ENCODE measurements around the gene USP49. TPM values are rescaled to one million over a fixed set of nuclear protein-coding genes. Genes with fewer than 3 reads are reported as not detected.

Gene USP49
- polyA plus RNA-seq, 1 of the 3 experiments (the other 2 are of a cell fraction) = 2.4 TPM

GRCh38 chr6:41840326-41840725 lies 54.8 kb downstream of the USP49 start:
- Histone ChIP-seq H3K4me3 (ENCODE audit: low read depth in 2 of 2, low read length in 1 of 2) (no peak overlapping the region), H3K4me2 (no peak overlapping the region), H3F3A (replicated peaks; ENCODE audit: insufficient read depth) (no peaks in the 10 kb centered on the region), H3K27ac (ENCODE audit: low read depth in 2 of 2, low read length in 1 of 2) (no peak overlapping the region), H3K9me2 (no peaks in the 10 kb centered on the region), H3K4me1 (ENCODE audit: control insufficient read depth in 1 of 2, insufficient read depth in 2 of 2, low read depth in 1 of 2, low read length in 1 of 2) (peaks cover 0 to 6% of the 10 kb centered on the region in 2 experiments; a peak in 1 of 4 replicates), H4K20me1 (ENCODE audit: insufficient read depth) (no peaks in the 10 kb centered on the region), H3K9me3 (no peaks in the 10 kb centered on the region), H3K9ac (no peak overlapping the region), H3K79me2 (ENCODE audit: insufficient read depth) (no peaks in the 10 kb centered on the region), H2AFZ (ENCODE audit: low read depth) (no peak overlapping the region), H3K27me3 (ENCODE audit: insufficient read depth) (no peaks in the 10 kb centered on the region), H3K36me3 (replicated peaks in 1 of 2; ENCODE audit: control insufficient read depth in 1 of 2, insufficient read depth in 2 of 2, low read length in 1 of 2) (no peaks in the 10 kb centered on the region)
- no peak for DNase-seq
- TF ChIP-seq YY1 (IDR thresholded peaks at IDR 0.05; ENCODE audit: low read depth) (no peak), RFX5 (IDR thresholded peaks at IDR 0.05; ENCODE audit: low read length) (no peak), NFIC (IDR thresholded peaks at IDR 0.05; ENCODE audit: borderline replicate concordance) (no peak), IRF3 (IDR thresholded peaks at IDR 0.05; ENCODE audit: low read depth, low read length) (no peak), USF2 (IDR thresholded peaks at IDR 0.05; ENCODE audit: borderline replicate concordance, low read depth, low read length) (no peak), RCOR1 (IDR thresholded peaks at IDR 0.05; ENCODE audit: low read length) (no peak), ELF1 (IDR thresholded peaks at IDR 0.05) (no peak), CTCF (IDR thresholded peaks at IDR 0.05) (no peak), PBX3 (IDR thresholded peaks at IDR 0.05) (no peak), FOXJ3 (CRISPR knock-in tag; IDR thresholded peaks at IDR 0.05) (no peak)
- ChIA-PET CTCF (no interaction called here), POLR2A (no interaction called here)
- 97% methylated on average over 4 of the region's 4 CpGs for WGBS (ENCODE audit: low lambda C conversion rate)

- TF ChIP-seq IRF3 (IDR thresholded peaks at IDR 0.05; ENCODE audit: low read depth, low read length) = no peak
- TF ChIP-seq MXI1 (IDR thresholded peaks at IDR 0.05; ENCODE audit: low read depth, low read length) = no peak
- TF ChIP-seq ELF1 (IDR thresholded peaks at IDR 0.05) = no peak
- TF ChIP-seq FOXJ3 (CRISPR knock-in tag; IDR thresholded peaks at IDR 0.05) = no peak
- no peak for TF ChIP-seq MAX (IDR thresholded peaks at IDR 0.05; ENCODE audit: low read depth)
- no peak for TF ChIP-seq CHD2 (IDR thresholded peaks at IDR 0.05; ENCODE audit: low read length, partially characterized antibody)
- ChIA-PET CTCF (interaction anchor here (1.0 to 2.7 kb wide), 2 partner anchors 50 to 207 kb away, joined by 3 to 7 read pairs; partner anchors contain the start of gene TOMM6), POLR2A (no interaction called here)
- H3K4me1 ChIP-seq (ENCODE audit: control insufficient read depth in 1 of 2, insufficient read depth in 2 of 2, low read depth in 1 of 2, low read length in 1 of 2) = peaks cover 0 to 6% of the 10 kb centered on the region in 2 experiments; a peak in 1 of 4 replicates
- H3K27me3 ChIP-seq (ENCODE audit: insufficient read depth) = no peaks in the 10 kb centered on the region
- no peak overlapping the region for H2AFZ ChIP-seq (ENCODE audit: low read depth)
- no peaks in the 10 kb centered on the region for H3K9me2 ChIP-seq
- no peak for DNase-seq
- H3K4me3 ChIP-seq (ENCODE audit: low read depth in 2 of 2, low read length in 1 of 2) = no peak overlapping the region
- no peaks in the 10 kb centered on the region for H3F3A ChIP-seq (replicated peaks; ENCODE audit: insufficient read depth)
- H3K79me2 ChIP-seq (ENCODE audit: insufficient read depth) = no peaks in the 10 kb centered on the region
- H3K36me3 ChIP-seq (replicated peaks in 1 of 2; ENCODE audit: control insufficient read depth in 1 of 2, insufficient read depth in 2 of 2, low read length in 1 of 2) = no peaks in the 10 kb centered on the region
- H3K9me3 ChIP-seq = no peaks in the 10 kb centered on the region
- WGBS (ENCODE audit: low lambda C conversion rate) = 93% methylated on average over 2 of the region's 2 CpGs
- H3K27ac ChIP-seq (ENCODE audit: low read depth in 2 of 2, low read length in 1 of 2) = no peak overlapping the region
- no peaks in the 10 kb centered on the region for H4K20me1 ChIP-seq (ENCODE audit: insufficient read depth)
- no peak overlapping the region for H3K9ac ChIP-seq
- H3K4me2 ChIP-seq = no peak overlapping the region
Measured at GRCh38 chr6:41836660-41837052, 58.5 kb downstream of the USP49 start.
